Fibroblast of lung (primary cell): ENCODE data around the gene DAD1. TPM values are rescaled to one million over a fixed set of nuclear protein-coding genes. Genes with fewer than 3 reads are reported as not detected.

Source experiments
- DNase-seq, 2 donors: peaks; one replicate each; pipeline versions ENCODE4 v3.0.0 to v3.0.0-alpha.2; 2010; ENCODE audit warnings: low read depth in 2 of 2
- H2AFZ ChIP-seq: 2 replicates; pipeline ENCODE4 v1.5.1; 2012; ENCODE audit warnings: low read length, control low read depth, inconsistent platforms
- H3K27ac ChIP-seq: 2 replicates; pipeline ENCODE4 v1.5.1; 2011; ENCODE audit warnings: low read length, control low read depth; ENCODE audit not compliant: insufficient read depth
- H3K27me3 ChIP-seq: 2 replicates; pipeline ENCODE4 v1.5.1; 2011; ENCODE audit warnings: mild to moderate bottlenecking, low read length; ENCODE audit not compliant: control insufficient read depth, insufficient read depth
- H3K36me3 ChIP-seq: 2 replicates; pipeline ENCODE4 v1.5.1; 2011; ENCODE audit warnings: low read length; ENCODE audit not compliant: control insufficient read depth, insufficient read depth
- H3K4me1 ChIP-seq: 2 replicates; pipeline ENCODE4 v1.5.1; 2011; ENCODE audit warnings: low read length; ENCODE audit not compliant: control insufficient read depth, insufficient read depth; ENCODE audit errors: extremely low read depth
- H3K4me2 ChIP-seq: 2 replicates; pipeline ENCODE4 v1.5.1; 2011; ENCODE audit warnings: low read length, control low read depth; ENCODE audit not compliant: insufficient read depth; ENCODE audit errors: extremely low read depth
- H3K4me3 ChIP-seq, 4 experiments: fragments of 200-600 bp in 1 of 4; sonication (generic) in 1 of 4; replicated peaks in 1 of 4; 2 replicates each; pipeline ENCODE4 v1.5.1; 2011 to 2016; ENCODE audit warnings: low read length in 4 of 4, low read depth in 3 of 4, mild to moderate bottlenecking in 3 of 4, control low read depth in 2 of 4, inconsistent platforms in 1 of 4, mixed read lengths in 1 of 4; ENCODE audit not compliant: insufficient read depth in 1 of 4; ENCODE audit errors: control extremely low read depth in 1 of 4
- H3K79me2 ChIP-seq: 2 replicates; pipeline ENCODE4 v1.5.1; 2012; ENCODE audit warnings: mild to moderate bottlenecking, low read length, inconsistent platforms; ENCODE audit not compliant: control insufficient read depth, insufficient read depth
- H3K9ac ChIP-seq: 2 replicates; pipeline ENCODE4 v1.5.1; 2011; ENCODE audit warnings: mild to moderate bottlenecking, low read length, control low read depth; ENCODE audit not compliant: insufficient read depth
- H3K9me3 ChIP-seq: 2 replicates; pipeline ENCODE4 v1.5.1; 2012; ENCODE audit warnings: low read depth, low read length; ENCODE audit not compliant: control insufficient read depth, insufficient read depth
- H4K20me1 ChIP-seq: 2 replicates; pipeline ENCODE4 v1.5.1; 2011; ENCODE audit warnings: low read length; ENCODE audit not compliant: control insufficient read depth, insufficient read depth; ENCODE audit errors: extremely low read depth
- CTCF ChIP-seq, 2 donors: IDR thresholded peaks in 1 of 2; conservative IDR thresholded peaks in 1 of 2; 1 replicate in 1 of 2; 2 replicates in 1 of 2; pipeline ENCODE4 v1.5.1; 2011 to 2012; ENCODE audit warnings: low read length in 2 of 2, control low read depth in 1 of 2, inconsistent platforms in 1 of 2, low read depth in 1 of 2, mild to moderate bottlenecking in 1 of 2
- EZH2 ChIP-seq: IDR thresholded peaks from 2 replicates; pipeline ENCODE4 v1.5.1; 2012; ENCODE audit warnings: low read length, control low read depth, mild to moderate bottlenecking; ENCODE audit errors: missing control alignments
- polyA plus RNA-seq, 2 donors: library from polyadenylated mRNA; depleted of rRNA in 1 of 2; stranded (reverse) in 1 of 2; unstranded in 1 of 2; fragments of >200 nt; gene quantifications; 2 replicates each; pipeline ENCODE4 v1.2.1, GENCODE V29; 2011 to 2012; ENCODE audit warnings: missing spikeins in 1 of 2
- total RNA-seq: library from RNA; depleted of rRNA; stranded (reverse); fragments of >200 nt; gene quantifications from 2 replicates; pipeline ENCODE4 v1.2.1, GENCODE V29; 2014

DAD1 gene
- total and polyA plus RNA-seq, 2 donors (not counting 1 experiment from before 2014, with no cell fraction given) = 249 to 623 TPM

- no peak overlapping the region for H2AFZ ChIP-seq
- H3K4me2 ChIP-seq = no peak overlapping the region
- no peaks in the 10 kb centered on the region for H3K4me1 ChIP-seq
- no peaks in the 10 kb centered on the region for H3K9me3 ChIP-seq
- no peak for DNase-seq
- no peak overlapping the region for H3K27ac ChIP-seq
- no peaks in the 10 kb centered on the region for H3K27me3 ChIP-seq
- no peak overlapping the region for H3K4me3 ChIP-seq
- H3K36me3 ChIP-seq = no peaks in the 10 kb centered on the region
- H4K20me1 ChIP-seq = no peaks in the 10 kb centered on the region
- H3K9ac ChIP-seq = no peak overlapping the region
- TF ChIP-seq CTCF (conservative IDR thresholded peaks at IDR 0.05 in 1 of 2, IDR thresholded peaks at IDR 0.05 in 1 of 2; ENCODE audit: low read depth in 1 of 2, low read length in 2 of 2) = no peak
- TF ChIP-seq EZH2 = no peak
- no peaks in the 10 kb centered on the region for H3K79me2 ChIP-seq
Observed at GRCh38 chr14:22627506-22628263, 38.7 kb upstream of the DAD1 start.

GRCh38 chr14:22626590-22626989 lies 37.6 kb upstream of the DAD1 start:
- H3K4me3 ChIP-seq = no peak overlapping the region
- no peak for DNase-seq
- H3K4me1 ChIP-seq = peaks cover 4% of the 10 kb centered on the region
- H3K36me3 ChIP-seq = no peaks in the 10 kb centered on the region
- no peak overlapping the region for H3K4me2 ChIP-seq
- TF ChIP-seq EZH2 (no peak), CTCF (conservative IDR thresholded peaks at IDR 0.05 in 1 of 2, IDR thresholded peaks at IDR 0.05 in 1 of 2; ENCODE audit: low read depth in 1 of 2, low read length in 2 of 2) (no peak)
- no peaks in the 10 kb centered on the region for H3K79me2 ChIP-seq
- H4K20me1 ChIP-seq = no peaks in the 10 kb centered on the region
- no peak overlapping the region for H3K9ac ChIP-seq
- H3K27me3 ChIP-seq = no peaks in the 10 kb centered on the region
- H3K9me3 ChIP-seq = no peaks in the 10 kb centered on the region
- H3K27ac ChIP-seq = no peak overlapping the region
- H2AFZ ChIP-seq = no peak overlapping the region

- no peaks in the 10 kb centered on the region for H3K9me3 ChIP-seq
- TF ChIP-seq EZH2 = no peak
- no peak for TF ChIP-seq CTCF (conservative IDR thresholded peaks at IDR 0.05 in 1 of 2, IDR thresholded peaks at IDR 0.05 in 1 of 2; ENCODE audit: low read depth in 1 of 2, low read length in 2 of 2)
- no peaks in the 10 kb centered on the region for H3K36me3 ChIP-seq
- H2AFZ ChIP-seq = no peak overlapping the region
- no peaks in the 10 kb centered on the region for H4K20me1 ChIP-seq
- no peak overlapping the region for H3K4me2 ChIP-seq
- H3K27me3 ChIP-seq = no peaks in the 10 kb centered on the region
- H3K27ac ChIP-seq = no peak overlapping the region
- H3K9ac ChIP-seq = no peak overlapping the region
- peaks cover 4% of the 10 kb centered on the region for H3K4me1 ChIP-seq
- H3K79me2 ChIP-seq = no peaks in the 10 kb centered on the region
- H3K4me3 ChIP-seq = no peak overlapping the region
- DNase-seq = no peak
Observed at GRCh38 chr14:22623047-22623446, 34.0 kb upstream of the DAD1 start.
